ENCODE measurements around the gene P2RY2. TPM values are rescaled to one million over a fixed set of nuclear protein-coding genes. Genes with fewer than 3 reads are reported as not detected.

Gene P2RY2
- total and polyA plus RNA-seq, 10 of the 15 experiments (the other 5 are each of a cell fraction or from before 2014, with no cell fraction given) = 0.03 to 0.23 (median 0.17) TPM; not detected in 7

DNA sequence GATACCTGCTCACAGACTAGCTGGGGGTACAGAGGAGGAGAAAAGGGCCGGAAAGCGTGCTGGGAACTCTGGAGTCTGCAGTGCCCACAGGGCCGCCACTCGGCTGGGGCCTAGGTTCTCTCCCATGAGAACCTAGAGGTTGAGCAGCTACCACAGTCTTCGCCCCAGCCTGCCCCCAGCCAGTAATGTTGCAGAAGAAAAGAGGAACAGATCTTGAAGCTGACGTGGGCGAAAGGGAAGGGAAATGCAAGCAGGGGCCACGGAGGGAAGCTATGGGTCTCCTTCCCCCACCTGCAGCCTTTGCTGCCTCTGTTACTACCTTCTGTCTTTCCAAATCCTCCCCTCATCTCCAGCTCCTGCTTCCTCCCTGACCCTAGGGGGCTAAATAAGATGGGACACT is 28.8 kb upstream of the P2RY2 start (continued):
- TF ChIP-seq, protein P1, sequence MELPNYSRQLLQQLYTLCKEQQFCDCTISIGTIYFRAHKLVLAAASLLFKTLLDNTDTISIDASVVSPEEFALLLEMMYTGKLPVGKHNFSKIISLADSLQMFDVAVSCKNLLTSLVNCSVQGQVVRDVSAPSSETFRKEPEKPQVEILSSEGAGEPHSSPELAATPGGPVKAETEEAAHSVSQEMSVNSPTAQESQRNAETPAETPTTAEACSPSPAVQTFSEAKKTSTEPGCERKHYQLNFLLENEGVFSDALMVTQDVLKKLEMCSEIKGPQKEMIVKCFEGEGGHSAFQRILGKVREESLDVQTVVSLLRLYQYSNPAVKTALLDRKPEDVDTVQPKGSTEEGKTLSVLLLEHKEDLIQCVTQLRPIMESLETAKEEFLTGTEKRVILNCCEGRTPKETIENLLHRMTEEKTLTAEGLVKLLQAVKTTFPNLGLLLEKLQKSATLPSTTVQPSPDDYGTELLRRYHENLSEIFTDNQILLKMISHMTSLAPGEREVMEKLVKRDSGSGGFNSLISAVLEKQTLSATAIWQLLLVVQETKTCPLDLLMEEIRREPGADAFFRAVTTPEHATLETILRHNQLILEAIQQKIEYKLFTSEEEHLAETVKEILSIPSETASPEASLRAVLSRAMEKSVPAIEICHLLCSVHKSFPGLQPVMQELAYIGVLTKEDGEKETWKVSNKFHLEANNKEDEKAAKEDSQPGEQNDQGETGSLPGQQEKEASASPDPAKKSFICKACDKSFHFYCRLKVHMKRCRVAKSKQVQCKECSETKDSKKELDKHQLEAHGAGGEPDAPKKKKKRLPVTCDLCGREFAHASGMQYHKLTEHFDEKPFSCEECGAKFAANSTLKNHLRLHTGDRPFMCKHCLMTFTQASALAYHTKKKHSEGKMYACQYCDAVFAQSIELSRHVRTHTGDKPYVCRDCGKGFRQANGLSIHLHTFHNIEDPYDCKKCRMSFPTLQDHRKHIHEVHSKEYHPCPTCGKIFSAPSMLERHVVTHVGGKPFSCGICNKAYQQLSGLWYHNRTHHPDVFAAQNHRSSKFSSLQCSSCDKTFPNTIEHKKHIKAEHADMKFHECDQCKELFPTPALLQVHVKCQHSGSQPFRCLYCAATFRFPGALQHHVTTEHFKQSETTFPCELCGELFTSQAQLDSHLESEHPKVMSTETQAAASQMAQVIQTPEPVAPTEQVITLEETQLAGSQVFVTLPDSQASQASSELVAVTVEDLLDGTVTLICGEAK (IDR thresholded peaks at IDR 0.05; ENCODE audit: borderline replicate concordance) = no peak
- no peak for TF ChIP-seq FOXM1 (IDR thresholded peaks at IDR 0.05; ENCODE audit: low read depth, low read length)
- peak; percentile 39 to 73; a peak in 3 of 4 replicates for TF ChIP-seq BHLHE40 (IDR thresholded peaks at IDR 0.05; ENCODE audit: borderline replicate concordance in 1 of 2, low read depth in 2 of 2, low read length in 1 of 2)
- TF ChIP-seq, protein P2, sequence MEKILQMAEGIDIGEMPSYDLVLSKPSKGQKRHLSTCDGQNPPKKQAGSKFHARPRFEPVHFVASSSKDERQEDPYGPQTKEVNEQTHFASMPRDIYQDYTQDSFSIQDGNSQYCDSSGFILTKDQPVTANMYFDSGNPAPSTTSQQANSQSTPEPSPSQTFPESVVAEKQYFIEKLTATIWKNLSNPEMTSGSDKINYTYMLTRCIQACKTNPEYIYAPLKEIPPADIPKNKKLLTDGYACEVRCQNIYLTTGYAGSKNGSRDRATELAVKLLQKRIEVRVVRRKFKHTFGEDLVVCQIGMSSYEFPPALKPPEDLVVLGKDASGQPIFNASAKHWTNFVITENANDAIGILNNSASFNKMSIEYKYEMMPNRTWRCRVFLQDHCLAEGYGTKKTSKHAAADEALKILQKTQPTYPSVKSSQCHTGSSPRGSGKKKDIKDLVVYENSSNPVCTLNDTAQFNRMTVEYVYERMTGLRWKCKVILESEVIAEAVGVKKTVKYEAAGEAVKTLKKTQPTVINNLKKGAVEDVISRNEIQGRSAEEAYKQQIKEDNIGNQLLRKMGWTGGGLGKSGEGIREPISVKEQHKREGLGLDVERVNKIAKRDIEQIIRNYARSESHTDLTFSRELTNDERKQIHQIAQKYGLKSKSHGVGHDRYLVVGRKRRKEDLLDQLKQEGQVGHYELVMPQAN (conservative IDR thresholded peaks at IDR 0.05) = 0 out of 2 replicates have a peak, but pooled peaks have one; percentile 24
- TF ChIP-seq MYC (IDR thresholded peaks at IDR 0.05; ENCODE audit: insufficient read depth, insufficient read length, insufficient replicate concordance, low read length, severe bottlenecking) = no peak
- no peak for TF ChIP-seq SIX5 (IDR thresholded peaks at IDR 0.05; ENCODE audit: low read depth, low read length, severe bottlenecking)
- TF ChIP-seq, protein P3, sequence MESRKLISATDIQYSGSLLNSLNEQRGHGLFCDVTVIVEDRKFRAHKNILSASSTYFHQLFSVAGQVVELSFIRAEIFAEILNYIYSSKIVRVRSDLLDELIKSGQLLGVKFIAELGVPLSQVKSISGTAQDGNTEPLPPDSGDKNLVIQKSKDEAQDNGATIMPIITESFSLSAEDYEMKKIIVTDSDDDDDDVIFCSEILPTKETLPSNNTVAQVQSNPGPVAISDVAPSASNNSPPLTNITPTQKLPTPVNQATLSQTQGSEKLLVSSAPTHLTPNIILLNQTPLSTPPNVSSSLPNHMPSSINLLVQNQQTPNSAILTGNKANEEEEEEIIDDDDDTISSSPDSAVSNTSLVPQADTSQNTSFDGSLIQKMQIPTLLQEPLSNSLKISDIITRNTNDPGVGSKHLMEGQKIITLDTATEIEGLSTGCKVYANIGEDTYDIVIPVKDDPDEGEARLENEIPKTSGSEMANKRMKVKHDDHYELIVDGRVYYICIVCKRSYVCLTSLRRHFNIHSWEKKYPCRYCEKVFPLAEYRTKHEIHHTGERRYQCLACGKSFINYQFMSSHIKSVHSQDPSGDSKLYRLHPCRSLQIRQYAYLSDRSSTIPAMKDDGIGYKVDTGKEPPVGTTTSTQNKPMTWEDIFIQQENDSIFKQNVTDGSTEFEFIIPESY (IDR thresholded peaks at IDR 0.05) = no peak
- TF ChIP-seq BACH1 (IDR thresholded peaks at IDR 0.05; ENCODE audit: borderline replicate concordance) = no peak
- no peak for TF ChIP-seq KDM1A (IDR thresholded peaks at IDR 0.05; ENCODE audit: borderline replicate concordance)
- TF ChIP-seq, protein P4, sequence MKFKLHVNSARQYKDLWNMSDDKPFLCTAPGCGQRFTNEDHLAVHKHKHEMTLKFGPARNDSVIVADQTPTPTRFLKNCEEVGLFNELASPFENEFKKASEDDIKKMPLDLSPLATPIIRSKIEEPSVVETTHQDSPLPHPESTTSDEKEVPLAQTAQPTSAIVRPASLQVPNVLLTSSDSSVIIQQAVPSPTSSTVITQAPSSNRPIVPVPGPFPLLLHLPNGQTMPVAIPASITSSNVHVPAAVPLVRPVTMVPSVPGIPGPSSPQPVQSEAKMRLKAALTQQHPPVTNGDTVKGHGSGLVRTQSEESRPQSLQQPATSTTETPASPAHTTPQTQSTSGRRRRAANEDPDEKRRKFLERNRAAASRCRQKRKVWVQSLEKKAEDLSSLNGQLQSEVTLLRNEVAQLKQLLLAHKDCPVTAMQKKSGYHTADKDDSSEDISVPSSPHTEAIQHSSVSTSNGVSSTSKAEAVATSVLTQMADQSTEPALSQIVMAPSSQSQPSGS (IDR thresholded peaks at IDR 0.05; ENCODE audit: low read length) = no peak
- TF ChIP-seq CHD1 (IDR thresholded peaks at IDR 0.05; ENCODE audit: low read depth, low read length) = no peak
- TF ChIP-seq PAX5 (IDR thresholded peaks at IDR 0.05; ENCODE audit: borderline replicate concordance, low read depth, low read length) = peak; percentile 90
- TF ChIP-seq SUZ12 (IDR thresholded peaks at IDR 0.05; ENCODE audit: unreplicated experiment) = no peak
- TF ChIP-seq NR2F1 (conservative IDR thresholded peaks at IDR 0.05) = peak; percentile 76
- no peak for TF ChIP-seq SREBF2 (IDR thresholded peaks at IDR 0.05; ENCODE audit: low read length)
- no peak for TF ChIP-seq HDGF (IDR thresholded peaks at IDR 0.05)
- TF ChIP-seq RELA (IDR thresholded peaks at IDR 0.05; ENCODE audit: borderline replicate concordance, partially characterized antibody) = no peak
- no peak for TF ChIP-seq KLF5 (IDR thresholded peaks at IDR 0.05; ENCODE audit: partially characterized antibody)
- TF ChIP-seq MYB (IDR thresholded peaks at IDR 0.05; ENCODE audit: borderline replicate concordance, low read depth, low read length) = no peak
- peak; percentile 78; the same call in 1 of the 2 replicates for TF ChIP-seq GATAD2B (conservative IDR thresholded peaks at IDR 0.05; ENCODE audit: low read depth)
- no peak for TF ChIP-seq CBX3 (IDR thresholded peaks at IDR 0.05; ENCODE audit: borderline replicate concordance, low read depth)
- no peak for TF ChIP-seq SMARCA5 (IDR thresholded peaks at IDR 0.05)

Measured in GM12878 (cell line).